KMS-11 (cell line): Measurements from ENCODE around the gene DLX6.

Experiments
- H2AFZ ChIP-seq: fragments of 200-600 bp; sonication (generic); 2 replicates; pipeline ENCODE4 v1.6.1; 2016; ENCODE audit warnings: antibody characterized with exemption, mixed run types, low read depth
- H3K27ac ChIP-seq: fragments of 200-600 bp; sonication (generic); 2 replicates; pipeline ENCODE4 v1.6.1; 2016; ENCODE audit warnings: mild to moderate bottlenecking, mixed run types
- H3K27me3 ChIP-seq: fragments of 200-600 bp; sonication (generic); 2 replicates; pipeline ENCODE4 v1.6.1; 2017; ENCODE audit warnings: mild to moderate bottlenecking, low read depth, mixed run types, moderate library complexity; ENCODE audit not compliant: insufficient read depth
- H3K36me3 ChIP-seq: fragments of 200-600 bp; sonication (generic); 2 replicates; pipeline ENCODE4 v1.6.1; 2017; ENCODE audit warnings: mild to moderate bottlenecking, mixed run types; ENCODE audit not compliant: insufficient read depth
- H3K4me1 ChIP-seq: fragments of 200-600 bp; sonication (generic); 2 replicates; pipeline ENCODE4 v1.6.1; 2016; ENCODE audit warnings: mild to moderate bottlenecking, low read depth, mixed run types; ENCODE audit not compliant: poor library complexity, severe bottlenecking
- H3K4me2 ChIP-seq: fragments of 200-600 bp; sonication (generic); 2 replicates; pipeline ENCODE4 v1.7.0; 2016; ENCODE audit warnings: mild to moderate bottlenecking, mixed run types
- H3K4me3 ChIP-seq: fragments of 200-600 bp; sonication (generic); IDR thresholded peaks from 2 replicates; pipeline ENCODE4 v1.6.1; 2017; ENCODE audit warnings: low read depth, low read length, mixed read lengths; ENCODE audit not compliant: insufficient read depth
- H3K79me2 ChIP-seq: fragments of 200-600 bp; sonication (generic); 2 replicates; pipeline ENCODE4 v1.6.1; 2016; ENCODE audit warnings: low read depth, mixed run types; ENCODE audit not compliant: insufficient read depth
- H3K9ac ChIP-seq: fragments of 200-600 bp; sonication (generic); 2 replicates; pipeline ENCODE4 v1.6.1; 2016; ENCODE audit warnings: mild to moderate bottlenecking, mixed run types
- H4K20me1 ChIP-seq: fragments of 200-600 bp; sonication (generic); 2 replicates; pipeline ENCODE4 v1.6.1; 2016; ENCODE audit warnings: mild to moderate bottlenecking, mixed run types; ENCODE audit not compliant: insufficient read depth
- CTCF ChIP-seq: fragments of 200-600 bp; sonication (generic); conservative IDR thresholded peaks from 2 replicates; pipeline ENCODE4 v1.6.1; 2017; ENCODE audit warnings: low read depth, mild to moderate bottlenecking, antibody characterized with exemption, low read length, moderate library complexity, mixed read lengths

Gene DLX6

GRCh38 chr7:97005183-97006054 lies at the start of gene DLX6:
Gene DLX6 (plus strand): TSS chr7:97005553. CDS start chr7:97005978, 425 bp downstream.
- no peaks in the 10 kb centered on the region for H3K27me3 ChIP-seq
- no peaks in the 10 kb centered on the region for H3K36me3 ChIP-seq
- peaks cover 5% of the 10 kb centered on the region for H3K4me1 ChIP-seq
- H3K27ac ChIP-seq: peak within 1 kb of the TSS; percentile 71
- H4K20me1 ChIP-seq: no peaks in the 10 kb centered on the region
- H3K4me3 ChIP-seq: no peak within 1 kb of the TSS
- H3K4me2 ChIP-seq: peak within 1 kb of the TSS; percentile 62
- H2AFZ ChIP-seq: peak within 1 kb of the TSS; percentile 81
- no peak; the same call in 1 of the 2 replicates for TF ChIP-seq CTCF
- peak within 1 kb of the TSS; percentile 63; the same call in 1 of the 2 replicates for H3K9ac ChIP-seq
- no peaks in the 10 kb centered on the region for H3K79me2 ChIP-seq

GRCh38 chr7:96959135-96959534 lies 46.2 kb upstream of the DLX6 start:
- Histone ChIP-seq H3K4me3 (no peak overlapping the region), H3K79me2 (no peaks in the 10 kb centered on the region), H4K20me1 (no peaks in the 10 kb centered on the region), H3K4me2 (no peak overlapping the region), H3K36me3 (no peaks in the 10 kb centered on the region), H3K9ac (no peak overlapping the region), H3K4me1 (no peaks in the 10 kb centered on the region), H2AFZ (no peak overlapping the region), H3K27me3 (no peaks in the 10 kb centered on the region), H3K27ac (no peak overlapping the region)
- no peak for TF ChIP-seq CTCF

GRCh38 chr7:96962221-96962885 lies 43.0 kb upstream of the DLX6 start:
- no peak overlapping the region for H3K27ac ChIP-seq
- no peaks in the 10 kb centered on the region for H3K36me3 ChIP-seq
- H3K4me2 ChIP-seq: no peak overlapping the region
- no peak for TF ChIP-seq CTCF
- H4K20me1 ChIP-seq: no peaks in the 10 kb centered on the region
- H3K4me3 ChIP-seq: no peak overlapping the region
- H3K9ac ChIP-seq: no peak overlapping the region
- H2AFZ ChIP-seq: no peak overlapping the region
- no peaks in the 10 kb centered on the region for H3K79me2 ChIP-seq
- H3K4me1 ChIP-seq: no peaks in the 10 kb centered on the region
- no peaks in the 10 kb centered on the region for H3K27me3 ChIP-seq

GRCh38 chr7:96968981-96969380 lies 36.4 kb upstream of the DLX6 start:
- TF ChIP-seq CTCF: no peak
- Histone ChIP-seq H4K20me1 (no peaks in the 10 kb centered on the region), H3K27me3 (no peaks in the 10 kb centered on the region), H3K27ac (no peak overlapping the region), H3K79me2 (no peaks in the 10 kb centered on the region), H3K9ac (no peak overlapping the region), H2AFZ (no peak overlapping the region), H3K4me1 (no peaks in the 10 kb centered on the region), H3K36me3 (no peaks in the 10 kb centered on the region), H3K4me2 (no peak overlapping the region), H3K4me3 (no peak overlapping the region)
